ENCODE data around the gene STAG1. TPM values are rescaled to one million over a fixed set of nuclear protein-coding genes. Genes with fewer than 3 reads are reported as not detected.

Gene STAG1
- polyA plus RNA-seq, 1 of the 3 experiments (the other 2 are of a cell fraction) = 5.5 TPM

DNA sequence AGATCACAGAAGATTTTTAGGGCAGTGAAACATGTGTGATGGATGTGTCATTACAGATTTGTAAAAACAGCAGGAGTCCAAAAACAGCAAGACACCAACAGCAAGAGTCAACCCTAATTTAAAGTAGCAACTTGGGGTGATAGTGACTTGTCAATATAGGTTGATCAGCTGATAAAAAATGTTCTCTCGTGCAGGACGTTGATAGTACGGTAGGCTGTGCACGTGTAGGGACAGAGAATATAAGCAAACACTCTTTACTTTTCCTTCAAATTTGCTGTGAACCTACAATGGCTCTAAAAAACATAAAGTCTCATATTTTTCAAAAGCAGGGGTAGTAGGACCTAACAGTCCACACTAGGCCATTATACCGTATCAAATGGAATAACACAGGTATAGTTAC is 120.8 kb downstream of the STAG1 start:
- no peak overlapping the region for H2AFZ ChIP-seq (ENCODE audit: low read depth)
- H3F3A ChIP-seq (replicated peaks; ENCODE audit: insufficient read depth) = peaks cover 6% of the 10 kb centered on the region
- no peak overlapping the region for H3K9ac ChIP-seq
- no peaks in the 10 kb centered on the region for H3K27me3 ChIP-seq (ENCODE audit: insufficient read depth)
- 95% methylated on average over 5 of the region's 5 CpGs for WGBS (ENCODE audit: low lambda C conversion rate)
- H3K9me3 ChIP-seq = no peaks in the 10 kb centered on the region
- TF ChIP-seq MXI1 (IDR thresholded peaks at IDR 0.05; ENCODE audit: low read depth, low read length) = no peak
- ChIA-PET POLR2A (no interaction called here), CTCF (no interaction called here)
- H3K4me2 ChIP-seq = no peak overlapping the region
- H3K79me2 ChIP-seq (ENCODE audit: insufficient read depth) = peaks cover 83% of the 10 kb centered on the region
- H4K20me1 ChIP-seq (ENCODE audit: insufficient read depth) = peaks cover 24% of the 10 kb centered on the region; the same call in 1 of the 2 replicates
- no peak overlapping the region for H3K27ac ChIP-seq (ENCODE audit: low read depth in 2 of 2, low read length in 1 of 2)
- H3K4me3 ChIP-seq (ENCODE audit: low read depth in 2 of 2, low read length in 1 of 2) = no peak overlapping the region
- no peak for DNase-seq
- H3K9me2 ChIP-seq = no peaks in the 10 kb centered on the region
- H3K4me1 ChIP-seq (ENCODE audit: control insufficient read depth in 1 of 2, insufficient read depth in 2 of 2, low read depth in 1 of 2, low read length in 1 of 2) = no peaks in the 10 kb centered on the region; a peak in 2 of 4 replicates
- H3K36me3 ChIP-seq (replicated peaks in 1 of 2; ENCODE audit: control insufficient read depth in 1 of 2, insufficient read depth in 2 of 2, low read length in 1 of 2) = peaks cover 0 to 28% of the 10 kb centered on the region in 2 experiments

DNA sequence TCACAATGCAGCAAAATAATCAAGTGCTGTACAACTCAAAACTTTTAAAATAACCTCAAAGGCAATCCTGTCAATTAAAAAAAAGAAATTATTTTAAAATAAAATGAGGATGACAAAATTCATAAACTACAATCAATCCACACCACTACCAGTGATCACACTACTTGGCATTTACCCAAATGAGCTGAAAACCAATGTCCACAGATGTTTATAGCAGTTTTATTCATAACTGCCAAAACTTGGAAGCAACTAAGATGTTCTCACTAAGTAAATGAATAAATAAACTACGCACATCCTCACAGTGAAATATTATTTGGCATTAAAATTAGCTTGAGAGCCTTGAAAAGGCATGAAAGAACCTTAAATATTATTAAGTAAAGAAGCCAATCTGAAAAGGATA is 121.3 kb downstream of the STAG1 start:
- H3K9ac ChIP-seq = no peak overlapping the region
- H3K4me3 ChIP-seq (ENCODE audit: low read depth in 2 of 2, low read length in 1 of 2) = no peak overlapping the region
- no peak for DNase-seq
- no peak overlapping the region for H3K4me2 ChIP-seq
- peaks cover 79% of the 10 kb centered on the region for H3K79me2 ChIP-seq (ENCODE audit: insufficient read depth)
- ChIA-PET POLR2A (no interaction called here), CTCF (no interaction called here)
- H4K20me1 ChIP-seq (ENCODE audit: insufficient read depth) = peaks cover 24% of the 10 kb centered on the region; the same call in 1 of the 2 replicates
- H3K27me3 ChIP-seq (ENCODE audit: insufficient read depth) = no peaks in the 10 kb centered on the region
- H2AFZ ChIP-seq (ENCODE audit: low read depth) = no peak overlapping the region
- no peaks in the 10 kb centered on the region for H3K9me2 ChIP-seq
- H3K36me3 ChIP-seq (replicated peaks in 1 of 2; ENCODE audit: control insufficient read depth in 1 of 2, insufficient read depth in 2 of 2, low read length in 1 of 2) = peaks cover 0 to 26% of the 10 kb centered on the region in 2 experiments
- no peak overlapping the region for H3K27ac ChIP-seq (ENCODE audit: low read depth in 2 of 2, low read length in 1 of 2)
- 93% methylated on average over 1 of the region's 1 CpG for WGBS (ENCODE audit: low lambda C conversion rate)
- no peaks in the 10 kb centered on the region for H3K9me3 ChIP-seq
- TF ChIP-seq RFX5 (IDR thresholded peaks at IDR 0.05; ENCODE audit: low read length) (no peak), GATA2 (CRISPR knock-in tag; IDR thresholded peaks at IDR 0.05) (no peak), JUND (IDR thresholded peaks at IDR 0.05) (no peak), ELF1 (IDR thresholded peaks at IDR 0.05) (no peak), GABPA (IDR thresholded peaks at IDR 0.05; ENCODE audit: low read depth) (no peak), RCOR1 (IDR thresholded peaks at IDR 0.05; ENCODE audit: low read length) (no peak), TAF1 (IDR thresholded peaks at IDR 0.05; ENCODE audit: borderline replicate concordance, low read depth, low read length) (no peak), MEF2A (IDR thresholded peaks at IDR 0.05; ENCODE audit: borderline replicate concordance, low read depth) (no peak), YY1 (IDR thresholded peaks at IDR 0.05; ENCODE audit: low read depth) (no peak), POLR2AphosphoS5 (IDR thresholded peaks at IDR 0.05; ENCODE audit: low read depth, low read length) (no peak), RAD21 (IDR thresholded peaks at IDR 0.05; ENCODE audit: low read length) (no peak), SMC3 (IDR thresholded peaks at IDR 0.05; ENCODE audit: low read depth, low read length) (no peak), CHD2 (IDR thresholded peaks at IDR 0.05; ENCODE audit: low read length, partially characterized antibody) (no peak), TCF12 (IDR thresholded peaks at IDR 0.05) (no peak)
- TF ChIP-seq, protein P1, sequence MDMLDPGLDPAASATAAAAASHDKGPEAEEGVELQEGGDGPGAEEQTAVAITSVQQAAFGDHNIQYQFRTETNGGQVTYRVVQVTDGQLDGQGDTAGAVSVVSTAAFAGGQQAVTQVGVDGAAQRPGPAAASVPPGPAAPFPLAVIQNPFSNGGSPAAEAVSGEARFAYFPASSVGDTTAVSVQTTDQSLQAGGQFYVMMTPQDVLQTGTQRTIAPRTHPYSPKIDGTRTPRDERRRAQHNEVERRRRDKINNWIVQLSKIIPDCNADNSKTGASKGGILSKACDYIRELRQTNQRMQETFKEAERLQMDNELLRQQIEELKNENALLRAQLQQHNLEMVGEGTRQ (IDR thresholded peaks at IDR 0.05; ENCODE audit: borderline replicate concordance, low read depth, low read length) = no peak
- TF ChIP-seq, protein P2, sequence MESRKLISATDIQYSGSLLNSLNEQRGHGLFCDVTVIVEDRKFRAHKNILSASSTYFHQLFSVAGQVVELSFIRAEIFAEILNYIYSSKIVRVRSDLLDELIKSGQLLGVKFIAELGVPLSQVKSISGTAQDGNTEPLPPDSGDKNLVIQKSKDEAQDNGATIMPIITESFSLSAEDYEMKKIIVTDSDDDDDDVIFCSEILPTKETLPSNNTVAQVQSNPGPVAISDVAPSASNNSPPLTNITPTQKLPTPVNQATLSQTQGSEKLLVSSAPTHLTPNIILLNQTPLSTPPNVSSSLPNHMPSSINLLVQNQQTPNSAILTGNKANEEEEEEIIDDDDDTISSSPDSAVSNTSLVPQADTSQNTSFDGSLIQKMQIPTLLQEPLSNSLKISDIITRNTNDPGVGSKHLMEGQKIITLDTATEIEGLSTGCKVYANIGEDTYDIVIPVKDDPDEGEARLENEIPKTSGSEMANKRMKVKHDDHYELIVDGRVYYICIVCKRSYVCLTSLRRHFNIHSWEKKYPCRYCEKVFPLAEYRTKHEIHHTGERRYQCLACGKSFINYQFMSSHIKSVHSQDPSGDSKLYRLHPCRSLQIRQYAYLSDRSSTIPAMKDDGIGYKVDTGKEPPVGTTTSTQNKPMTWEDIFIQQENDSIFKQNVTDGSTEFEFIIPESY (IDR thresholded peaks at IDR 0.05; ENCODE audit: borderline replicate concordance, low read depth) = no peak
- TF ChIP-seq, protein P3, sequence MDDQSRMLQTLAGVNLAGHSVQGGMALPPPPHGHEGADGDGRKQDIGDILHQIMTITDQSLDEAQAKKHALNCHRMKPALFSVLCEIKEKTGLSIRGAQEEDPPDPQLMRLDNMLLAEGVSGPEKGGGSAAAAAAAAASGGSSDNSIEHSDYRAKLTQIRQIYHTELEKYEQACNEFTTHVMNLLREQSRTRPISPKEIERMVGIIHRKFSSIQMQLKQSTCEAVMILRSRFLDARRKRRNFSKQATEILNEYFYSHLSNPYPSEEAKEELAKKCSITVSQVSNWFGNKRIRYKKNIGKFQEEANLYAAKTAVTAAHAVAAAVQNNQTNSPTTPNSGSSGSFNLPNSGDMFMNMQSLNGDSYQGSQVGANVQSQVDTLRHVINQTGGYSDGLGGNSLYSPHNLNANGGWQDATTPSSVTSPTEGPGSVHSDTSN (IDR thresholded peaks at IDR 0.05) = no peak
- TF ChIP-seq, protein P4, sequence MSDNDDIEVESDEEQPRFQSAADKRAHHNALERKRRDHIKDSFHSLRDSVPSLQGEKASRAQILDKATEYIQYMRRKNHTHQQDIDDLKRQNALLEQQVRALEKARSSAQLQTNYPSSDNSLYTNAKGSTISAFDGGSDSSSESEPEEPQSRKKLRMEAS (IDR thresholded peaks at IDR 0.05; ENCODE audit: low read depth) = no peak
- TF ChIP-seq, protein P5, sequence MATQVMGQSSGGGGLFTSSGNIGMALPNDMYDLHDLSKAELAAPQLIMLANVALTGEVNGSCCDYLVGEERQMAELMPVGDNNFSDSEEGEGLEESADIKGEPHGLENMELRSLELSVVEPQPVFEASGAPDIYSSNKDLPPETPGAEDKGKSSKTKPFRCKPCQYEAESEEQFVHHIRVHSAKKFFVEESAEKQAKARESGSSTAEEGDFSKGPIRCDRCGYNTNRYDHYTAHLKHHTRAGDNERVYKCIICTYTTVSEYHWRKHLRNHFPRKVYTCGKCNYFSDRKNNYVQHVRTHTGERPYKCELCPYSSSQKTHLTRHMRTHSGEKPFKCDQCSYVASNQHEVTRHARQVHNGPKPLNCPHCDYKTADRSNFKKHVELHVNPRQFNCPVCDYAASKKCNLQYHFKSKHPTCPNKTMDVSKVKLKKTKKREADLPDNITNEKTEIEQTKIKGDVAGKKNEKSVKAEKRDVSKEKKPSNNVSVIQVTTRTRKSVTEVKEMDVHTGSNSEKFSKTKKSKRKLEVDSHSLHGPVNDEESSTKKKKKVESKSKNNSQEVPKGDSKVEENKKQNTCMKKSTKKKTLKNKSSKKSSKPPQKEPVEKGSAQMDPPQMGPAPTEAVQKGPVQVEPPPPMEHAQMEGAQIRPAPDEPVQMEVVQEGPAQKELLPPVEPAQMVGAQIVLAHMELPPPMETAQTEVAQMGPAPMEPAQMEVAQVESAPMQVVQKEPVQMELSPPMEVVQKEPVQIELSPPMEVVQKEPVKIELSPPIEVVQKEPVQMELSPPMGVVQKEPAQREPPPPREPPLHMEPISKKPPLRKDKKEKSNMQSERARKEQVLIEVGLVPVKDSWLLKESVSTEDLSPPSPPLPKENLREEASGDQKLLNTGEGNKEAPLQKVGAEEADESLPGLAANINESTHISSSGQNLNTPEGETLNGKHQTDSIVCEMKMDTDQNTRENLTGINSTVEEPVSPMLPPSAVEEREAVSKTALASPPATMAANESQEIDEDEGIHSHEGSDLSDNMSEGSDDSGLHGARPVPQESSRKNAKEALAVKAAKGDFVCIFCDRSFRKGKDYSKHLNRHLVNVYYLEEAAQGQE (IDR thresholded peaks at IDR 0.05; ENCODE audit: low read depth, low read length) = no peak
- TF ChIP-seq, protein P6, sequence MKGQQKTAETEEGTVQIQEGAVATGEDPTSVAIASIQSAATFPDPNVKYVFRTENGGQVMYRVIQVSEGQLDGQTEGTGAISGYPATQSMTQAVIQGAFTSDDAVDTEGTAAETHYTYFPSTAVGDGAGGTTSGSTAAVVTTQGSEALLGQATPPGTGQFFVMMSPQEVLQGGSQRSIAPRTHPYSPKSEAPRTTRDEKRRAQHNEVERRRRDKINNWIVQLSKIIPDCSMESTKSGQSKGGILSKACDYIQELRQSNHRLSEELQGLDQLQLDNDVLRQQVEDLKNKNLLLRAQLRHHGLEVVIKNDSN (IDR thresholded peaks at IDR 0.05; ENCODE audit: borderline replicate concordance, low read depth) = no peak
- no peaks in the 10 kb centered on the region; a peak in 2 of 4 replicates for H3K4me1 ChIP-seq (ENCODE audit: control insufficient read depth in 1 of 2, insufficient read depth in 2 of 2, low read depth in 1 of 2, low read length in 1 of 2)
- peaks cover 6% of the 10 kb centered on the region for H3F3A ChIP-seq (replicated peaks; ENCODE audit: insufficient read depth)
